ENCODE results near the gene PTCHD4.

Gene PTCHD4

DNA sequence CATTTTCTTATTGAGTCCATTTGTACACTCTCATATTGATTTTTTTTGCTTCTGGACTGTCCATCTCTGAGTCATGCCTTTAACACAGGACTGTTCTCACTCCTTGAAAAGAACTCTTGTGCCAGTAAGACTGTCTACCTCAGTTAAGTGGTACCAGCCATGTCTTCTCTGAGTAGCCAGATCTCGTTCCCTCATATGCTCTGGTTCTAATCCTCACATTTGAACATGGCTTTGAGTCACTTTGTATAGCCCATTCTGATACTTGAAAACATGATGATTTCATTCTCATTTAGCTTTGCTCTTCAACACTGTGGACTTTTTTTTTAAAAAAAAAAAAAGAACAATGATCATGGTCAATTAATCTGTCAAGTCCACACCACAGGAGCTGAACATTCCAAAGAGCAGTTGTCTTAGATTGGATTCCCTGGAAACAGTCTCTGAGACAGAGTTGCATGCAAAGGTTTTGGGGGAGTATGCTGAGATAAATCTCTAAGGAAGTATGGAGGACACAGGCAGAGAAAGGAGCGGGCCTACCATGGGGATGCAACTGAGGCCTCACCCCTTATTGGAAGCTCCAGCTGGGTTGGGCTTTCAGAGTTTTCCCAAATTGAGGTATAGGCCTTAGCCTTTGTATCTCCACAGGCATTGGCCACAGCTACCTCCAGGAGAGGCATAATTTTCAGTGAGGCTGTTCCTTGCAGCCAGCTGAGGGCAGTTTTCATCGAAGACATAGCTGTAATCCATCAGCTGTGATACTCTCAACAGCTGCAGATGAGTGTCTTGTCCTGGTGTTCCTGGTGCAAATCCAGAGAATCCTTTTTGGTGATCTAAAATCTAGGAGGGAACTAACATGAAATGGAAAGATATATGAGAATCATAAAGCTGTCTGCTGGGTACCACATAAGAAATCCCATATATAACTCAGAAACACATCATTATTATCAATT, 6.0 kb upstream of the PTCHD4 start:
- no peak for TF ChIP-seq EZH2phosphoT487 (conservative IDR thresholded peaks at IDR 0.05; ENCODE audit: low read length)
- TF ChIP-seq, protein P1, sequence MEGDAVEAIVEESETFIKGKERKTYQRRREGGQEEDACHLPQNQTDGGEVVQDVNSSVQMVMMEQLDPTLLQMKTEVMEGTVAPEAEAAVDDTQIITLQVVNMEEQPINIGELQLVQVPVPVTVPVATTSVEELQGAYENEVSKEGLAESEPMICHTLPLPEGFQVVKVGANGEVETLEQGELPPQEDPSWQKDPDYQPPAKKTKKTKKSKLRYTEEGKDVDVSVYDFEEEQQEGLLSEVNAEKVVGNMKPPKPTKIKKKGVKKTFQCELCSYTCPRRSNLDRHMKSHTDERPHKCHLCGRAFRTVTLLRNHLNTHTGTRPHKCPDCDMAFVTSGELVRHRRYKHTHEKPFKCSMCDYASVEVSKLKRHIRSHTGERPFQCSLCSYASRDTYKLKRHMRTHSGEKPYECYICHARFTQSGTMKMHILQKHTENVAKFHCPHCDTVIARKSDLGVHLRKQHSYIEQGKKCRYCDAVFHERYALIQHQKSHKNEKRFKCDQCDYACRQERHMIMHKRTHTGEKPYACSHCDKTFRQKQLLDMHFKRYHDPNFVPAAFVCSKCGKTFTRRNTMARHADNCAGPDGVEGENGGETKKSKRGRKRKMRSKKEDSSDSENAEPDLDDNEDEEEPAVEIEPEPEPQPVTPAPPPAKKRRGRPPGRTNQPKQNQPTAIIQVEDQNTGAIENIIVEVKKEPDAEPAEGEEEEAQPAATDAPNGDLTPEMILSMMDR (IDR thresholded peaks at IDR 0.05; ENCODE audit: insufficient read depth, low read length, poor library complexity, severe bottlenecking) = no peak
- Histone ChIP-seq H3K79me2 (ENCODE audit: insufficient read depth, low read length) (no peaks in the 10 kb centered on the region), H3K27ac (ENCODE audit: low read depth, low read length) (no peak overlapping the region), H3K4me2 (ENCODE audit: low read depth, low read length, poor library complexity, severe bottlenecking) (no peak overlapping the region), H3K36me3 (ENCODE audit: low read length) (no peaks in the 10 kb centered on the region), H3K4me3 (ENCODE audit: insufficient read depth, low read length, poor library complexity, severe bottlenecking) (no peak overlapping the region), H3F3A (ENCODE audit: insufficient read depth) (no peaks in the 10 kb centered on the region), H3K27me3 (ENCODE audit: low read length) (no peaks in the 10 kb centered on the region), H2AFZ (ENCODE audit: low read depth, low read length, severe bottlenecking) (no peak overlapping the region), H3K9me2 (replicated peaks; ENCODE audit: insufficient read depth, low read length) (no peaks in the 10 kb centered on the region), H3K9ac (ENCODE audit: low read length) (no peak overlapping the region), H3K9me3 (ENCODE audit: insufficient read depth, low read length) (no peaks in the 10 kb centered on the region), H4K20me1 (ENCODE audit: low read depth, low read length) (no peaks in the 10 kb centered on the region)

DNA sequence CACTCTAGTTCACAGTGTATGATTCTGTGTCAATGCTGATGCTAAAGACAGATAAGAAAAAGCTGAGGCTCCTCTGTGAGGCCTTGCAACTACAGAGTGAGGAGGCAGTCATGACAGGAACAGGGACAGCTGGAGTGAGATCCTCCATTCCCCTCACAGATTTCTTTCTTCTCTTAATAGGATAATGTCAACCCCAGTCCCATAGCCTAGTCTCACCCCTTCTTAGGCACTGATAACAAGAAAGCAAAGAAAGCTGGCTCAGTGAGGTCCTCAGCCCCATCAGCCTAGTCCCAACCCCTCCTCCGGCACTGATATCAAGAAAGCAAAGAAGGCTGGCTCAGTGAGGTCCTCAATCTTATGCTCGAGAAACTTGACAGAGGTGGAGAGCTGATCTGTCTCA, 2.1 kb upstream of the PTCHD4 start:
- Histone ChIP-seq H3K9me2 (replicated peaks; ENCODE audit: insufficient read depth, low read length) (no peaks in the 10 kb centered on the region), H2AFZ (ENCODE audit: low read depth, low read length, severe bottlenecking) (no peak overlapping the region), H3K79me2 (ENCODE audit: insufficient read depth, low read length) (no peaks in the 10 kb centered on the region), H3K36me3 (ENCODE audit: low read length) (no peaks in the 10 kb centered on the region), H3K9me3 (ENCODE audit: insufficient read depth, low read length) (no peaks in the 10 kb centered on the region), H4K20me1 (ENCODE audit: low read depth, low read length) (no peaks in the 10 kb centered on the region; the same call in 1 of the 2 replicates), H3K4me3 (ENCODE audit: insufficient read depth, low read length, poor library complexity, severe bottlenecking) (no peak overlapping the region), H3K4me2 (ENCODE audit: low read depth, low read length, poor library complexity, severe bottlenecking) (no peak overlapping the region), H3K27ac (ENCODE audit: low read depth, low read length) (no peak overlapping the region), H3K9ac (ENCODE audit: low read length) (no peak overlapping the region), H3F3A (ENCODE audit: insufficient read depth) (no peaks in the 10 kb centered on the region), H3K27me3 (ENCODE audit: low read length) (no peaks in the 10 kb centered on the region)
- TF ChIP-seq, protein P1 (IDR thresholded peaks at IDR 0.05; ENCODE audit: insufficient read depth, low read length, poor library complexity, severe bottlenecking) = no peak
- no peak for TF ChIP-seq EZH2phosphoT487 (conservative IDR thresholded peaks at IDR 0.05; ENCODE audit: low read length)

DNA sequence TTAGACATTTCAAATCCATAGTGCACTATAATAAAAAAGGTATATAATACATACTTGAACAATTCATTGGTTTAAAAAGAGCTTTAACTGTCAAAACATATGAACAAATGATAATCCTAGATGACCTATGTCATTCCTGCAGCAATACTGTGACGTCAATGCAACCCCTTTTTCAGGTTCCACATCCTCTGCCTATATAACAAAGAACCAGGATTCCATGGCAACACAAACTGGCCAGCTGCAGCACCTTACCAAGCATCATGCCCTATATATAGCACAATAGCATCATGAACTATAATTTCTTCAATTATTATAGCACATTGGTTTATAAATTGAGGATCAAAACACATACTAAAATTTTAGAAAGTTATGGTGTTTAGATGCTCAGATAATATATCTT, 578 bp upstream of the PTCHD4 start:
- H3K36me3 ChIP-seq (ENCODE audit: low read length) = no peaks in the 10 kb centered on the region
- no peak overlapping the region for H2AFZ ChIP-seq (ENCODE audit: low read depth, low read length, severe bottlenecking)
- TF ChIP-seq EZH2phosphoT487 (conservative IDR thresholded peaks at IDR 0.05; ENCODE audit: low read length) = no peak
- TF ChIP-seq, protein P1 (IDR thresholded peaks at IDR 0.05; ENCODE audit: insufficient read depth, low read length, poor library complexity, severe bottlenecking) = no peak
- no peaks in the 10 kb centered on the region for H3K27me3 ChIP-seq (ENCODE audit: low read length)
- no peak overlapping the region for H3K27ac ChIP-seq (ENCODE audit: low read depth, low read length)
- H3K4me3 ChIP-seq (ENCODE audit: insufficient read depth, low read length, poor library complexity, severe bottlenecking) = no peak overlapping the region
- H3K9me2 ChIP-seq (replicated peaks; ENCODE audit: insufficient read depth, low read length) = no peaks in the 10 kb centered on the region
- no peaks in the 10 kb centered on the region; the same call in 1 of the 2 replicates for H4K20me1 ChIP-seq (ENCODE audit: low read depth, low read length)
- H3K4me2 ChIP-seq (ENCODE audit: low read depth, low read length, poor library complexity, severe bottlenecking) = no peak overlapping the region
- no peaks in the 10 kb centered on the region for H3K79me2 ChIP-seq (ENCODE audit: insufficient read depth, low read length)
- no peak overlapping the region for H3K9ac ChIP-seq (ENCODE audit: low read length)
- H3F3A ChIP-seq (ENCODE audit: insufficient read depth) = no peaks in the 10 kb centered on the region
- H3K9me3 ChIP-seq (ENCODE audit: insufficient read depth, low read length) = no peaks in the 10 kb centered on the region
